GM19351 (cell line): ENCODE measurements around the gene ZMYND8.
"Not testable (repeated sequence)": the region's sequence is repeated elsewhere in the genome, so short reads cannot be mapped to it uniquely, and the experiment has no call there.

Source experiments
- ATAC-seq: cut with Tn5 transposase; IDR thresholded peaks from one replicate; pipeline ENCODE4 v1.9.1; 2021; ENCODE audit warnings: mild to moderate bottlenecking, moderate library complexity; ENCODE audit not compliant: unreplicated experiment

Gene ZMYND8

GRCh38 chr20:47188540-47188939 lies 168.0 kb downstream of the ZMYND8 start:
- ATAC-seq: no peak

- ATAC-seq: no peak
These were observed 168.9 kb downstream of the ZMYND8 start for GRCh38 chr20:47187450-47188195.

GRCh38 chr20:47183367-47183766 lies 173.1 kb downstream of the ZMYND8 start:
- no peak for ATAC-seq

- ATAC-seq: no peak
These were observed 175.2 kb downstream of the ZMYND8 start for GRCh38 chr20:47181056-47181862.

- no peak for ATAC-seq
These were observed 177.2 kb downstream of the ZMYND8 start for GRCh38 chr20:47179267-47179666.

GRCh38 chr20:47178851-47179250 lies 177.6 kb downstream of the ZMYND8 start:
- ATAC-seq: no peak

GRCh38 chr20:47178277-47178676 lies 178.2 kb downstream of the ZMYND8 start:
- no peak for ATAC-seq

- ATAC-seq: not testable (repeated sequence)
These were observed 180.3 kb downstream of the ZMYND8 start for GRCh38 chr20:47176217-47176616.

GRCh38 chr20:47175493-47175892 lies 181.0 kb downstream of the ZMYND8 start:
- ATAC-seq: no peak

GRCh38 chr20:47174456-47175243 lies 181.8 kb downstream of the ZMYND8 start:
- ATAC-seq: no peak

- no peak for ATAC-seq
These were observed 182.8 kb downstream of the ZMYND8 start for GRCh38 chr20:47173596-47174216.

- ATAC-seq: no peak
These were observed 183.9 kb downstream of the ZMYND8 start for GRCh38 chr20:47172579-47172978.

GRCh38 chr20:47167846-47168245 lies 188.7 kb downstream of the ZMYND8 start:
- no peak for ATAC-seq

GRCh38 chr20:47165376-47165865 lies 191.1 kb downstream of the ZMYND8 start:
- ATAC-seq: no peak

- ATAC-seq: no peak
These were observed 192.4 kb downstream of the ZMYND8 start for GRCh38 chr20:47164140-47164539.

- no peak for ATAC-seq
These were observed 195.1 kb downstream of the ZMYND8 start for GRCh38 chr20:47161411-47161810.

GRCh38 chr20:47160992-47161391 lies 195.5 kb downstream of the ZMYND8 start:
- no peak for ATAC-seq

GRCh38 chr20:47160240-47160639 lies 196.3 kb downstream of the ZMYND8 start:
- ATAC-seq: no peak
